OCI-M2 (cell line): ENCODE measurements around the gene ADGRG6.

Experiments
- DNase-seq: peaks from one replicate; lab custom pipeline; 2025; ENCODE audit not compliant: unreplicated experiment; lab: John Stamatoyannopoulos, UW

ADGRG6 gene

DNA sequence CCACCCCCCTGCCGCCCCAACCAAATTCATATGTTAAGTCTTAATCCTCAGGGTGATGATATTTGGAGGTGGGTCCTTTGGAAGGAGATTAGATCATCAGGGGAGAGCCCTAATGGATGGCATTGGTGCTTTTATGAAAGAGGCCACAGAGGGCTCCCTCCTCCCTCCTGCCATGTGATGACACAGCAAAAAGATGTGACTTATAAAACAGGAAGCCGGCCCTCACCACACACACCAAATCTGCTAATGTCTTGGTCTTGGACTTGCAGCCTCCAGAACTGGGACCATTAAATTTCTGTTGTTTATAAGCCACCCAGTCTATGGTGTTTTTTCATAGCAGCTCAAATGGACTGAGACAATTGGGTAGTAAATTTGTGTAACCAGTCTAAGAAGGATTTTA is 176.3 kb downstream of the ADGRG6 start:
- DNase-seq = no peak

DNA sequence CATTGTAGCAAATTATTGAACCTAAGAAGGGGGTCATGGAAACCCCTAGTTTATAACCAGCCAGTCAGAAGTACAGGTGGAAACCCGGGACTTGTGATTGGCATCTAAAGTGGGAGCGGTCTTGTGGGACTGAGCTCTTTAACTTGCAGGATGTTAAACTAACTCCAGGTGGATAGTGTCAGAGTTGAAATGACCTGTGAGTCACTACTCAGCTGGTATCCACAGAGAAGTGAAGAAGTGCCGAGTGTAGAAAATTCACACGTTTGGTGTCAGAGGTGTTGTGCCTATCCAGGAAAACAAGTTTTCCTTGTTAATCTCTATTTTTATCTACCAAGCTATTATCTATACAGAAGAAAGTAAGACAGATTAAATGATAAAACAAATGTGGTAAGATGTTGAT is 179.7 kb downstream of the ADGRG6 start:
- no peak for DNase-seq

DNA sequence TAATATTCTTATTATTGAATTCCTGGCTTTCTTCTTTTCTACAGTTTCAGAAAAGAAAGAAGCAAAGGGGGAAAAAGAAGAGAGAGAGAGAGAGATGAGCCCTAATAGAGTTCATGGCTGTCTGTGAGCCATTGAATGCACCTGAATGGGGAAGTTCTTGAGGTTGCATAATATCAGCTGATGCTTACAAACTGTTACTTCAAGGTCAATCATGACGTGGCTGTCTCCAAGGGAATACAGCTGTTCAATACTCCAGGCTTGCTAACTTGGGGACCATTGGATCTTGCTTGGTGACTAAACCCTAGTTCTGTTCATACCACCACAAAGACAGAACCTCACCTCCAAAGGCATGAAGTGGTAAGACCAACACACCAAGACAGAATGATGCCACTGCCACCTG is 180.4 kb downstream of the ADGRG6 start:
- no peak for DNase-seq

DNA sequence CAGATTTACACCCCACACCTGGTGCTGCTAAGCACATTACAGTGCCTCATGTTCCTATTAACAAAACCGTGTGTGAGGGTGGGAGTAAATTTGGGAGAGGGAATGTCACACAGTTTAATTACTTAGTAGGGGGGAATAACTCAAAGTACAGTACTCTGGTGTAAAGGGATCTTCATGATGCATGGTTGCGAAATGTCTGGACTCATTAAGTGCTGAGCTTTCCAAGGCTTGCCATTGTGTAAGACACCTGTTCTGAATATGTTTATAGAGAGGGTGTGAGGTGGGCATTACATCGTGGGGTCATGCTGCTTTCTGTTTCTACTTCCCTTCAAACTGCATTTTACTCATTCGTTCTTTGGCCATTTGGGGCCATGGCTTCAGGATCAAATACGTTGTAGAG is 181.2 kb downstream of the ADGRG6 start:
- no peak for DNase-seq

DNA sequence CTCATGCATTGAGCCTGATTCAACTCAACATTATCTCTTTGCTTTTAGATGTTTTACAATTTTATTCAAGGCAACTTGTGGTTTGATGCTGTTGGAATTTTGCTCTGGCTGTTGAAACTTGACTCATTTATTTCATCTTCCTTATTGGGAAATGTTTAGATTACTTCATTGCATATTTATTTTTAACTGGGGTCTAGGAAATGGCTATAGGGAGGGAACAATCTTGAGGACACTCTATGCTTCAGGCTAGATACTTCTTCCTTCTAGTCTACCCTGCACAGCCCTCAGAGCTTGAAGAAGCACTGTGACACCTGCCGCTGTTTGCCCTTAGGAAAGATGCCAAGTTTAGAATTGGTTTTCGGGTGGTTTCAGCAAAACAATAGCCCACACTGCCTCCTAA is 183.4 kb downstream of the ADGRG6 start:
- DNase-seq = no peak

DNA sequence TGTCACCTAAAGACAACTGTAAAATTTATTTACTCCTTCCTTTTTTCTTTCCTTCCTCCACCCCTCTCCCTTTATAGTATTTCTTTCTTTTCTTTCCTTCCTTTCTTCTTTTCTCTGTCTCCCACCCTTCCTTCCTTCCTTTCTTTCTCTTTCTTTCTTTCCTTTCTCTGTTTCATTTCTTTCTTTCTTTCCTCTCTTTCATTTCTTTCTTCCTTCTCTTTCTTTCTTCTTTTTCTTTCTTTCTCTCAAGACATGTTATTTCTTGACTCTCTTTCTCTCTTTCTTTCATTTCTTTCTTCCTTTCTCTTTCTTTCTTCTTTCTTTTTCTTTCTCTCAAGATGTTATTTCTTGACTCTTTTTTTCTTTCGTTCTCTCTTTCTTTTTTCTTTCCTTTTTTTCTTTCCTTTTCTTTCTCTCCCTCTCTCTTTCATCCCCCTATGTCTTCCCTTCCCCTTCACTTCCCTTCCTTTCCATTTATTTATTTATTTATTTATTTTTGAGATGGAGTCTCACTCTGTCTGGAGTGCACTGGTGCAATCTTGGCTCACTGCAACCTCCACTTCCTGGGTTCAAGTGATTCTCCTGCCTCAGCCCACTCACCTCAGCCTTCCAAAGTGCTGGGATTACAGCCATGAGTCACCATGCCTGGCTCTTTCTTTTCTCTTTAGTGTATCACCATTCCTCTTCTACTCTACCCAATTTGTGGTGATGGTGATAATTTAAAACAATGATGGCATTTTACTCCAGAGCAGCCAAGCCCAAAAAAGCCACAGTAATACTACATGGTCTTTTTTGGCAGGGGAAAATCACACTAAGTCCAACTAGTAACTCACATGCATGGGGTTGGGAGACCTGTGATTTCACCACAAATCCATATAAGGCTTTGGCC is 188.2 kb downstream of the ADGRG6 start:
- no peak for DNase-seq
